SK-N-SH (cell line): Measurements from ENCODE around the gene ARHGEF7. TPM values are rescaled to one million over a fixed set of nuclear protein-coding genes. Genes with fewer than 3 reads are reported as not detected.

Source experiments
- CTCF ChIA-PET: fragments of 300-600, 350-600 bp; formaldehyde crosslinking; extraction: SDS; loops from one replicate; lab custom pipeline; 2021; lab: Yijun Ruan, JAX
- POLR2A ChIA-PET: fragments of 350-600 bp; sonication (Branson Sonifier 250); formaldehyde crosslinking; extraction: SDS; loops from one replicate; lab custom pipeline; 2020; ENCODE audit warnings: antibody characterized with exemption, inconsistent platforms; lab: Yijun Ruan, JAX
- DNase-seq: peaks from one replicate; pipeline ENCODE4 v3.0.0; 2012
- H2AFZ ChIP-seq: fragments of 200-600 bp; sonication (generic); 2 replicates; pipeline ENCODE4 v1.8.1; 2016; ENCODE audit warnings: antibody characterized with exemption, mild to moderate bottlenecking, low read depth
- H3F3A ChIP-seq: fragments of 200-600 bp; sonication (generic); replicated peaks from 2 replicates; pipeline ENCODE3; 2016; ENCODE audit warnings: antibody characterized with exemption, mild to moderate bottlenecking; ENCODE audit not compliant: insufficient read depth
- H3K27ac ChIP-seq, 2 experiments: fragments of 200-500 bp in 1 of 2; fragments of 200-600 bp in 1 of 2; sonication (Bioruptor generic) in 1 of 2; sonication (generic), shearing (Covaris generic) in 1 of 2; 2 replicates each; pipeline versions ENCODE4 v1.5.1 to v1.6.1; 2014 to 2016; ENCODE audit warnings: low read depth in 2 of 2, inconsistent platforms in 1 of 2, low read length in 1 of 2, mild to moderate bottlenecking in 1 of 2, mixed read lengths in 1 of 2
- H3K27me3 ChIP-seq: fragments of 200-600 bp; sonication (generic), shearing (Covaris generic); 2 replicates; pipeline ENCODE4 v1.6.1; 2016; ENCODE audit warnings: mixed run types; ENCODE audit not compliant: insufficient read depth
- H3K36me3 ChIP-seq, 2 experiments: fragments of 200-500 bp in 1 of 2; fragments of 200-600 bp in 1 of 2; sonication (Bioruptor generic) in 1 of 2; sonication (generic) in 1 of 2; replicated peaks in 1 of 2; 2 replicates each; pipeline versions ENCODE3 to v1.5.1; 2014 to 2016; ENCODE audit warnings: low read length in 1 of 2, mild to moderate bottlenecking in 1 of 2; ENCODE audit not compliant: insufficient read depth in 2 of 2, control insufficient read depth in 1 of 2
- H3K4me1 ChIP-seq, 2 experiments: fragments of 200-500 bp in 1 of 2; fragments of 200-600 bp in 1 of 2; sonication (Bioruptor generic) in 1 of 2; sonication (generic), shearing (Covaris generic) in 1 of 2; 2 replicates each; pipeline versions ENCODE4 v1.5.1 to v1.6.1; 2014 to 2016; ENCODE audit warnings: low read depth in 1 of 2, low read length in 1 of 2, mixed run types in 1 of 2; ENCODE audit not compliant: insufficient read depth in 2 of 2, control insufficient read depth in 1 of 2
- H3K4me2 ChIP-seq: fragments of 200-600 bp; sonication (generic), shearing (Covaris generic); 2 replicates; pipeline ENCODE4 v1.6.1; 2017; ENCODE audit warnings: mixed run types
- H3K4me3 ChIP-seq, 2 experiments: fragments of 200-500 bp in 1 of 2; fragments of 200-600 bp in 1 of 2; sonication (Bioruptor generic) in 1 of 2; sonication (generic), shearing (Covaris generic) in 1 of 2; 2 replicates each; pipeline versions ENCODE4 v1.5.1 to v1.8.1; 2014 to 2016; ENCODE audit warnings: low read depth in 2 of 2, inconsistent platforms in 1 of 2, low read length in 1 of 2, mild to moderate bottlenecking in 1 of 2, mixed read lengths in 1 of 2, moderate library complexity in 1 of 2
- H3K79me2 ChIP-seq: fragments of 200-600 bp; sonication (generic); 2 replicates; pipeline ENCODE4 v1.8.1; 2017; ENCODE audit warnings: mild to moderate bottlenecking; ENCODE audit not compliant: insufficient read depth
- H3K9ac ChIP-seq: fragments of 200-600 bp; sonication (generic); 2 replicates; pipeline ENCODE4 v1.6.1; 2017; ENCODE audit warnings: mixed run types
- H3K9me2 ChIP-seq: fragments of 200-600 bp; sonication (generic); 2 replicates; pipeline ENCODE4 v1.6.1; 2017; ENCODE audit warnings: mixed run types
- H3K9me3 ChIP-seq: fragments of 200-600 bp; sonication (generic); 2 replicates; pipeline ENCODE4 v1.6.1; 2017; ENCODE audit warnings: mixed run types, mild to moderate bottlenecking, moderate library complexity
- H4K20me1 ChIP-seq: fragments of 200-600 bp; sonication (generic); 2 replicates; pipeline ENCODE4 v1.6.1; 2017; ENCODE audit warnings: mild to moderate bottlenecking, mixed run types; ENCODE audit not compliant: insufficient read depth
- CHD2 ChIP-seq: fragments of 150-350 bp; IDR thresholded peaks from 2 replicates; pipeline ENCODE4 v1.6.1; 2018; ENCODE audit warnings: low read length; ENCODE audit not compliant: partially characterized antibody
- ELF1 ChIP-seq: IDR thresholded peaks from 2 replicates; pipeline ENCODE4 v1.4.0; 2012
- EP300 ChIP-seq, 2 experiments: IDR thresholded peaks; 2 replicates each; pipeline versions ENCODE4 v1.4.0 to v1.6.1; 2012; ENCODE audit warnings: borderline replicate concordance in 1 of 2, low read depth in 1 of 2, low read length in 1 of 2
- EZH2phosphoT487 ChIP-seq: fragments of 200-600 bp; sonication (generic); IDR thresholded peaks from 2 replicates; pipeline ENCODE4 v1.6.1; 2017; ENCODE audit warnings: low read depth, mixed run types, mild to moderate bottlenecking, antibody characterized with exemption, moderate library complexity, borderline replicate concordance
- FOSL2 ChIP-seq: IDR thresholded peaks from 2 replicates; pipeline ENCODE4 v1.4.0; 2012; ENCODE audit warnings: low read depth, mild to moderate bottlenecking, moderate library complexity, borderline replicate concordance
- GATA2 ChIP-seq: sonication (generic); formaldehyde crosslinking; IDR thresholded peaks from 2 replicates; pipeline ENCODE4 v1.5.0; 2020; ENCODE audit warnings: mild to moderate bottlenecking, missing genetic modification reagents
- IRF3 ChIP-seq: fragments of 150-350 bp; IDR thresholded peaks from 2 replicates; pipeline ENCODE4 v1.6.1; 2016; ENCODE audit warnings: mild to moderate bottlenecking, low read depth, low read length
- JUND ChIP-seq: IDR thresholded peaks from 2 replicates; pipeline ENCODE4 v1.4.0; 2012
- MXI1 ChIP-seq: IDR thresholded peaks from 2 replicates; pipeline ENCODE4 v1.6.1; 2012; ENCODE audit warnings: mild to moderate bottlenecking, low read depth, low read length, improper control_type of control experiment
- POLR2AphosphoS5 ChIP-seq: IDR thresholded peaks from 2 replicates; pipeline ENCODE4 v1.6.1; 2012; ENCODE audit warnings: low read depth, low read length
- REST ChIP-seq: IDR thresholded peaks from 2 replicates; pipeline ENCODE4 v1.6.1; 2012; ENCODE audit warnings: mild to moderate bottlenecking, low read depth, low read length, moderate library complexity
- RXRA ChIP-seq: IDR thresholded peaks from 2 replicates; pipeline ENCODE4 v1.4.0; 2012; ENCODE audit warnings: low read depth, mild to moderate bottlenecking, borderline replicate concordance
- SIN3A ChIP-seq: IDR thresholded peaks from 2 replicates; pipeline ENCODE4 v1.6.1; 2012; ENCODE audit warnings: low read depth, mild to moderate bottlenecking, low read length, moderate library complexity, borderline replicate concordance
- SMC3 ChIP-seq: IDR thresholded peaks from 2 replicates; pipeline ENCODE4 v1.6.1; 2012; ENCODE audit warnings: low read depth, low read length, improper control_type of control experiment
- TCF12 ChIP-seq: IDR thresholded peaks from 2 replicates; pipeline ENCODE4 v1.4.0; 2012
- USF1 ChIP-seq: IDR thresholded peaks from 2 replicates; pipeline ENCODE4 v1.4.0; 2012; ENCODE audit warnings: low read depth, borderline replicate concordance
- WGBS: methylation state at CpG from one replicate; pipeline ENCODE4 v1.1.6; 2017; ENCODE audit warnings: low lambda C conversion rate; 5-methylcytosine and 5-hydroxymethylcytosine counted together
- polyA plus RNA-seq, 3 experiments: library from polyadenylated mRNA; depleted of rRNA; stranded (reverse); fragments of >200 nt; gene quantifications; 2 replicates each; pipeline ENCODE4 v1.2.3, GENCODE V29; 2012
- TF ChIP-seq, protein P1 (sequence below): IDR thresholded peaks from 2 replicates; pipeline ENCODE4 v1.4.0; 2012; ENCODE audit warnings: low read depth, borderline replicate concordance
- TF ChIP-seq, protein P2 (sequence below): fragments of 200-600 bp; sonication (generic); IDR thresholded peaks from 2 replicates; pipeline ENCODE4 v1.6.1; 2017; ENCODE audit warnings: antibody characterized with exemption, mild to moderate bottlenecking, moderate library complexity

Gene ARHGEF7
- polyA plus RNA-seq, 1 of the 3 experiments (the other 2 are of a cell fraction): 21.6 TPM

- no peak overlapping the region for H3K27ac ChIP-seq
- 0 out of 2 replicates have a peak, but pooled peaks cover 1% of the 10 kb centered on the region for H4K20me1 ChIP-seq
- H3K4me2 ChIP-seq: no peak overlapping the region
- no peaks in the 10 kb centered on the region for H3F3A ChIP-seq
- no peaks in the 10 kb centered on the region for H3K27me3 ChIP-seq
- DNase-seq: no peak
- no peaks in the 10 kb centered on the region for H3K9me2 ChIP-seq
- TF ChIP-seq GATA2 (CRISPR knock-in tag): no peak
- TF ChIP-seq, all 33 proteins: peak for 0
- H3K79me2 ChIP-seq: 0 out of 2 replicates have a peak, but pooled peaks cover 8% of the 10 kb centered on the region
- ChIA-PET CTCF (no interaction called here), POLR2A (no interaction called here)
- 89% methylated on average over 3 of the region's 3 CpGs for whole genome bisulfite sequencing
- no peak overlapping the region for H2AFZ ChIP-seq
- H3K9me3 ChIP-seq: no peaks in the 10 kb centered on the region
- H3K9ac ChIP-seq: no peak overlapping the region
- H3K4me3 ChIP-seq: no peak overlapping the region; a peak in 1 of 4 replicates
- H3K36me3 ChIP-seq: peaks cover 26 to 29% of the 10 kb centered on the region in 2 experiments
- peaks cover 0 to 3% of the 10 kb centered on the region in 2 experiments; a peak in 1 of 4 replicates for H3K4me1 ChIP-seq
Observed at GRCh38 chr13:111258637-111259036, 143.5 kb downstream of the ARHGEF7 start.

DNA sequence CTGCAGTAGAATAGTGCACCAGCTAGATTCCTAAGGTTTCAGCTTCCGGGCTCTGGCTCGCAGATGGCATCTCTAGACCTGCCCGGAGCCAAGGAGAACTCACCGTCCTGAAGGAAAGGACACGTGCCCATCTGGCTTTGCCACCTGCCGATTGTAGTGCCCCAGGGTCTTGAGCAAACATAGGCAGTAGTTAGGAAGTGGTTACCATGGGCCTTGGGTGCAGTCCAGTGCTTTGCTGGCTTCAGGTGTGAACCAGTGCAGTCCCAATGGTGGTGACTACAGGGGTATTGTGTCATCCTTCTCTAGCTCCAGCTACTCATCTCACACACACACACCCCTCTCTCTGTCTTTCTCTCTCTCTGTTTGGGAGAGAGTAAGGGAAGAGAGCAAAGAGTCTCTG lies 143.9 kb downstream of the ARHGEF7 start:
- no peaks in the 10 kb centered on the region; a peak in 1 of 4 replicates for H3K4me1 ChIP-seq
- no peak for DNase-seq
- H3K4me2 ChIP-seq: no peak overlapping the region
- H3F3A ChIP-seq: no peaks in the 10 kb centered on the region
- no peak overlapping the region; a peak in 1 of 4 replicates for H3K4me3 ChIP-seq
- ChIA-PET POLR2A (no interaction called here), CTCF (no interaction called here)
- no CpG with 5 or more reads among the region's 6 CpGs for WGBS
- no peak overlapping the region for H2AFZ ChIP-seq
- H4K20me1 ChIP-seq: 0 out of 2 replicates have a peak, but pooled peaks cover 4% of the 10 kb centered on the region
- H3K36me3 ChIP-seq: peaks cover 25 to 26% of the 10 kb centered on the region in 2 experiments
- H3K9ac ChIP-seq: no peak overlapping the region
- H3K9me3 ChIP-seq: no peaks in the 10 kb centered on the region
- H3K27ac ChIP-seq: no peak overlapping the region
- no peaks in the 10 kb centered on the region for H3K27me3 ChIP-seq
- no peaks in the 10 kb centered on the region for H3K9me2 ChIP-seq
- H3K79me2 ChIP-seq: 0 out of 2 replicates have a peak, but pooled peaks cover 4% of the 10 kb centered on the region
- TF ChIP-seq JUND: no peak
- no peak for TF ChIP-seq TCF12
- TF ChIP-seq EP300 (IDR thresholded peaks at IDR 0.05; ENCODE audit: borderline replicate concordance in 1 of 2, low read depth in 1 of 2, low read length in 1 of 2): no peak
- no peak for TF ChIP-seq SMC3
- TF ChIP-seq RXRA: no peak
- TF ChIP-seq USF1: no peak
- TF ChIP-seq, protein P1, sequence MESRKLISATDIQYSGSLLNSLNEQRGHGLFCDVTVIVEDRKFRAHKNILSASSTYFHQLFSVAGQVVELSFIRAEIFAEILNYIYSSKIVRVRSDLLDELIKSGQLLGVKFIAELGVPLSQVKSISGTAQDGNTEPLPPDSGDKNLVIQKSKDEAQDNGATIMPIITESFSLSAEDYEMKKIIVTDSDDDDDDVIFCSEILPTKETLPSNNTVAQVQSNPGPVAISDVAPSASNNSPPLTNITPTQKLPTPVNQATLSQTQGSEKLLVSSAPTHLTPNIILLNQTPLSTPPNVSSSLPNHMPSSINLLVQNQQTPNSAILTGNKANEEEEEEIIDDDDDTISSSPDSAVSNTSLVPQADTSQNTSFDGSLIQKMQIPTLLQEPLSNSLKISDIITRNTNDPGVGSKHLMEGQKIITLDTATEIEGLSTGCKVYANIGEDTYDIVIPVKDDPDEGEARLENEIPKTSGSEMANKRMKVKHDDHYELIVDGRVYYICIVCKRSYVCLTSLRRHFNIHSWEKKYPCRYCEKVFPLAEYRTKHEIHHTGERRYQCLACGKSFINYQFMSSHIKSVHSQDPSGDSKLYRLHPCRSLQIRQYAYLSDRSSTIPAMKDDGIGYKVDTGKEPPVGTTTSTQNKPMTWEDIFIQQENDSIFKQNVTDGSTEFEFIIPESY: no peak
- TF ChIP-seq CHD2: no peak
- no peak for TF ChIP-seq IRF3
- TF ChIP-seq MXI1: no peak
- TF ChIP-seq FOSL2: no peak
- TF ChIP-seq REST: no peak
- no peak for TF ChIP-seq SIN3A
- TF ChIP-seq, protein P2, sequence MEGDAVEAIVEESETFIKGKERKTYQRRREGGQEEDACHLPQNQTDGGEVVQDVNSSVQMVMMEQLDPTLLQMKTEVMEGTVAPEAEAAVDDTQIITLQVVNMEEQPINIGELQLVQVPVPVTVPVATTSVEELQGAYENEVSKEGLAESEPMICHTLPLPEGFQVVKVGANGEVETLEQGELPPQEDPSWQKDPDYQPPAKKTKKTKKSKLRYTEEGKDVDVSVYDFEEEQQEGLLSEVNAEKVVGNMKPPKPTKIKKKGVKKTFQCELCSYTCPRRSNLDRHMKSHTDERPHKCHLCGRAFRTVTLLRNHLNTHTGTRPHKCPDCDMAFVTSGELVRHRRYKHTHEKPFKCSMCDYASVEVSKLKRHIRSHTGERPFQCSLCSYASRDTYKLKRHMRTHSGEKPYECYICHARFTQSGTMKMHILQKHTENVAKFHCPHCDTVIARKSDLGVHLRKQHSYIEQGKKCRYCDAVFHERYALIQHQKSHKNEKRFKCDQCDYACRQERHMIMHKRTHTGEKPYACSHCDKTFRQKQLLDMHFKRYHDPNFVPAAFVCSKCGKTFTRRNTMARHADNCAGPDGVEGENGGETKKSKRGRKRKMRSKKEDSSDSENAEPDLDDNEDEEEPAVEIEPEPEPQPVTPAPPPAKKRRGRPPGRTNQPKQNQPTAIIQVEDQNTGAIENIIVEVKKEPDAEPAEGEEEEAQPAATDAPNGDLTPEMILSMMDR: no peak
- TF ChIP-seq ELF1: no peak
- TF ChIP-seq POLR2AphosphoS5: no peak
- no peak for TF ChIP-seq EZH2phosphoT487
